HL-60 (cell line): ENCODE data around the gene BNC1.

Source experiments
- DNase-seq, 2 experiments: peaks; one replicate each; pipeline ENCODE4 v3.0.0-alpha.2; 2010 to 2020; ENCODE audit warnings: low read depth in 1 of 2, low spot score in 1 of 2
- H3K27ac ChIP-seq: fragments of 250-450 bp; sonication (Bioruptor Pico); replicated peaks from 2 replicates; pipeline ENCODE4 v1.5.1; 2020; ENCODE audit warnings: mild to moderate bottlenecking, moderate library complexity
- H3K27me3 ChIP-seq: fragments of 250-450 bp; sonication (Bioruptor Pico); 2 replicates; pipeline ENCODE4 v1.5.1; 2021; ENCODE audit warnings: mild to moderate bottlenecking, moderate library complexity; ENCODE audit not compliant: insufficient read depth, poor library complexity, severe bottlenecking
- H3K4me3 ChIP-seq: replicated peaks from 2 replicates; pipeline ENCODE4 v1.5.1; 2011; ENCODE audit warnings: mild to moderate bottlenecking, control low read depth, low read length; ENCODE audit not compliant: insufficient read depth
- CTCF ChIP-seq: IDR thresholded peaks from one replicate; pipeline ENCODE4 v1.5.1; 2011; ENCODE audit warnings: low read length, control low read depth, inconsistent platforms; ENCODE audit not compliant: insufficient read depth
- GABPA ChIP-seq: IDR thresholded peaks from 2 replicates; pipeline ENCODE4 v1.6.1; 2012; ENCODE audit warnings: low read depth
- POLR2AphosphoS5 ChIP-seq: IDR thresholded peaks from 2 replicates; pipeline ENCODE4 v1.6.1; 2012; ENCODE audit warnings: low read depth
- REST ChIP-seq: IDR thresholded peaks from 2 replicates; pipeline ENCODE4 v1.6.1; 2012; ENCODE audit warnings: low read depth; ENCODE audit not compliant: insufficient replicate concordance
- SPI1 ChIP-seq: IDR thresholded peaks from 2 replicates; pipeline ENCODE4 v1.6.1; 2012; ENCODE audit warnings: low read depth, mild to moderate bottlenecking, borderline replicate concordance

Gene BNC1

GRCh38 chr15:83303535-83303934, 19.1 kb upstream of the BNC1 start:
- no peak overlapping the region for H3K27ac ChIP-seq
- TF ChIP-seq REST = no peak
- TF ChIP-seq GABPA = no peak
- no peak for TF ChIP-seq POLR2AphosphoS5
- no peak for TF ChIP-seq SPI1
- TF ChIP-seq CTCF = no peak
- H3K4me3 ChIP-seq = no peak overlapping the region
- no peak for DNase-seq
- H3K27me3 ChIP-seq = peaks cover 8% of the 10 kb centered on the region

- TF ChIP-seq SPI1 (no peak), POLR2AphosphoS5 (no peak), REST (no peak), CTCF (no peak), GABPA (no peak)
- DNase-seq = no peak
- H3K27me3 ChIP-seq = peaks cover 5% of the 10 kb centered on the region
- no peak overlapping the region for H3K4me3 ChIP-seq
- H3K27ac ChIP-seq = no peak overlapping the region
These were observed 16.4 kb upstream of the BNC1 start for GRCh38 chr15:83300826-83301225.

- TF ChIP-seq REST (no peak), GABPA (no peak), CTCF (no peak), POLR2AphosphoS5 (no peak), SPI1 (no peak)
- no peak for DNase-seq
- no peak overlapping the region for H3K27ac ChIP-seq
- no peak overlapping the region for H3K4me3 ChIP-seq
- H3K27me3 ChIP-seq = peaks cover 2% of the 10 kb centered on the region
These were observed 15.0 kb upstream of the BNC1 start for GRCh38 chr15:83299462-83299861.
